Peyer's patch (tissue), 4 donors: ENCODE data around the gene PLLP.

ENCODE experiments used
- POLR2A ChIP-seq, 2 donors: fragments of 450-650 bp; IDR thresholded peaks; one replicate each; pipeline ENCODE4 v1.5.1; 2017; ENCODE audit warnings: antibody characterized with exemption in 2 of 2, mild to moderate bottlenecking in 2 of 2, moderate library complexity in 2 of 2
- TF ChIP-seq, protein P1 (sequence below), 6 experiments: fragments of 450-650 bp in 4 of 6; fragments of 200-600 bp in 2 of 6; sonication (generic) in 1 of 6; IDR thresholded peaks; one replicate each; pipeline ENCODE4 v1.5.1; 2017 to 2019; ENCODE audit warnings: antibody characterized with exemption in 6 of 6, mild to moderate bottlenecking in 3 of 6, moderate library complexity in 1 of 6

DNA sequence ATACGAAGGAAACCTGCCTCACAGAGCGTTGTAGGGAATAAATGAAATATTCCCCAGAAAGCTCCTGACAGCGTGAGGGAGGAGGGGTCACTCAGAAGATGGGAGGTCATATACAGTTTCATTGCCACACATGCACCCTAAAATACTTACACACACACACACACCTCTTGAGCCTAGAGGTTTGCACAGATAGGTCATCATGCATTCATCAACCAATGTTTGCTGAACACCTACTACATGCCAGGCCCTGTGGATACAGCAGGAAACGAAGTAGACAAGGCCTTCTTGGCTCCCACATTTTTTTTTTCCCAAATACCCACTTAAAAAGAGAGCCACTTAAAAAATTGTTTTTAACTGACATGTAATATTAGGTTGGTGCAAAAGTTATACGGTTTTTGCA, 907 bp upstream of the PLLP start:
- TF ChIP-seq, protein P1, sequence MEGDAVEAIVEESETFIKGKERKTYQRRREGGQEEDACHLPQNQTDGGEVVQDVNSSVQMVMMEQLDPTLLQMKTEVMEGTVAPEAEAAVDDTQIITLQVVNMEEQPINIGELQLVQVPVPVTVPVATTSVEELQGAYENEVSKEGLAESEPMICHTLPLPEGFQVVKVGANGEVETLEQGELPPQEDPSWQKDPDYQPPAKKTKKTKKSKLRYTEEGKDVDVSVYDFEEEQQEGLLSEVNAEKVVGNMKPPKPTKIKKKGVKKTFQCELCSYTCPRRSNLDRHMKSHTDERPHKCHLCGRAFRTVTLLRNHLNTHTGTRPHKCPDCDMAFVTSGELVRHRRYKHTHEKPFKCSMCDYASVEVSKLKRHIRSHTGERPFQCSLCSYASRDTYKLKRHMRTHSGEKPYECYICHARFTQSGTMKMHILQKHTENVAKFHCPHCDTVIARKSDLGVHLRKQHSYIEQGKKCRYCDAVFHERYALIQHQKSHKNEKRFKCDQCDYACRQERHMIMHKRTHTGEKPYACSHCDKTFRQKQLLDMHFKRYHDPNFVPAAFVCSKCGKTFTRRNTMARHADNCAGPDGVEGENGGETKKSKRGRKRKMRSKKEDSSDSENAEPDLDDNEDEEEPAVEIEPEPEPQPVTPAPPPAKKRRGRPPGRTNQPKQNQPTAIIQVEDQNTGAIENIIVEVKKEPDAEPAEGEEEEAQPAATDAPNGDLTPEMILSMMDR (IDR thresholded peaks at IDR 0.05) = no peak
- TF ChIP-seq POLR2A (IDR thresholded peaks at IDR 0.05) = no peak
